Right renal cortex interstitium (tissue), 3 donors: ENCODE data around the gene PALD1. TPM values are rescaled to one million over a fixed set of nuclear protein-coding genes. Genes with fewer than 3 reads are reported as not detected.
"Not testable (repeated sequence)": the region's sequence is repeated elsewhere in the genome, so short reads cannot be mapped to it uniquely, and the experiment has no call there.

Source experiments
- DNase-seq, 3 donors: peaks; one replicate each; pipeline ENCODE4 v3.0.0-alpha.2; 2013; ENCODE audit warnings: low read depth in 3 of 3, low spot score in 2 of 3
- polyA plus RNA-seq, 3 donors: library from polyadenylated mRNA; unstranded; fragments of 120-200 nt; gene quantifications; one replicate each; pipeline ENCODE4 v1.2.1, GENCODE V29; 2013; ENCODE audit not compliant: insufficient read length in 3 of 3

The PALD1 gene
- polyA plus RNA-seq, 3 donors = 9.6 to 10.6 (median 9.7) TPM

GRCh38 chr10:70481831-70482530, 3.4 kb downstream of the PALD1 start:
- no peak for DNase-seq

GRCh38 chr10:70482982-70483760, 4.6 kb downstream of the PALD1 start:
- DNase-seq = no peak

GRCh38 chr10:70483872-70484271, 5.3 kb downstream of the PALD1 start:
- DNase-seq = not testable (repeated sequence)

- DNase-seq = no peak
Measured at GRCh38 chr10:70487824-70488223, 9.3 kb downstream of the PALD1 start.

- DNase-seq = no peak
Measured at GRCh38 chr10:70490142-70490541, 11.6 kb downstream of the PALD1 start.

- no peak for DNase-seq
Measured at GRCh38 chr10:70491614-70492013, 13.0 kb downstream of the PALD1 start.

GRCh38 chr10:70492786-70493659, 14.5 kb downstream of the PALD1 start:
- DNase-seq = no peak

- no peak for DNase-seq
Measured at GRCh38 chr10:70493660-70494234, 15.2 kb downstream of the PALD1 start.

- DNase-seq = no peak
Measured at GRCh38 chr10:70494536-70494935, 16.0 kb downstream of the PALD1 start.

GRCh38 chr10:70494966-70495365, 16.4 kb downstream of the PALD1 start:
- DNase-seq = no peak

- no peak for DNase-seq
Measured at GRCh38 chr10:70495691-70496261, 17.2 kb downstream of the PALD1 start.

GRCh38 chr10:70496341-70497119, 18.0 kb downstream of the PALD1 start:
- DNase-seq = no peak

GRCh38 chr10:70497120-70497545, 18.6 kb downstream of the PALD1 start:
- DNase-seq = no peak

GRCh38 chr10:70498970-70499835, 20.6 kb downstream of the PALD1 start:
- DNase-seq = no peak

- DNase-seq = no peak
Measured at GRCh38 chr10:70499836-70500167, 21.2 kb downstream of the PALD1 start.

GRCh38 chr10:70500368-70500767, 21.8 kb downstream of the PALD1 start:
- DNase-seq = no peak

GRCh38 chr10:70500812-70501301, 22.3 kb downstream of the PALD1 start:
- DNase-seq = no peak

GRCh38 chr10:70502406-70502805, 23.8 kb downstream of the PALD1 start:
- no peak for DNase-seq

GRCh38 chr10:70503776-70504175, 25.2 kb downstream of the PALD1 start:
- DNase-seq = no peak
